ENCODE measurements around the gene SELENOW.

SELENOW gene

GRCh38 chr19:47752440-47753211 lies 25.9 kb upstream of the SELENOW start:
- H3K4me3 ChIP-seq (ENCODE audit: low read depth, low read length), result no peak overlapping the region
- TF ChIP-seq CTCF (conservative IDR thresholded peaks at IDR 0.05; ENCODE audit: low read depth, low read length), result no peak
- no peak for DNase-seq (ENCODE audit: low read depth)

GRCh38 chr19:47754206-47755064 lies 24.1 kb upstream of the SELENOW start:
- DNase-seq (ENCODE audit: low read depth), result no peak
- no peak for TF ChIP-seq CTCF (conservative IDR thresholded peaks at IDR 0.05; ENCODE audit: low read depth, low read length)
- H3K4me3 ChIP-seq (ENCODE audit: low read depth, low read length), result no peak overlapping the region

GRCh38 chr19:47755065-47755761 lies 23.3 kb upstream of the SELENOW start:
- no peak for DNase-seq (ENCODE audit: low read depth)
- no peak for TF ChIP-seq CTCF (conservative IDR thresholded peaks at IDR 0.05; ENCODE audit: low read depth, low read length)
- H3K4me3 ChIP-seq (ENCODE audit: low read depth, low read length), result no peak overlapping the region

GRCh38 chr19:47755762-47756626 lies 22.5 kb upstream of the SELENOW start:
- TF ChIP-seq CTCF (conservative IDR thresholded peaks at IDR 0.05; ENCODE audit: low read depth, low read length), result no peak
- no peak overlapping the region for H3K4me3 ChIP-seq (ENCODE audit: low read depth, low read length)
- no peak for DNase-seq (ENCODE audit: low read depth)

GRCh38 chr19:47756627-47756929 lies 21.9 kb upstream of the SELENOW start:
- H3K4me3 ChIP-seq (ENCODE audit: low read depth, low read length), result no peak overlapping the region
- no peak for TF ChIP-seq CTCF (conservative IDR thresholded peaks at IDR 0.05; ENCODE audit: low read depth, low read length)
- DNase-seq (ENCODE audit: low read depth), result no peak

GRCh38 chr19:47756953-47757608 lies 21.4 kb upstream of the SELENOW start:
- DNase-seq (ENCODE audit: low read depth), result no peak
- no peak overlapping the region for H3K4me3 ChIP-seq (ENCODE audit: low read depth, low read length)
- TF ChIP-seq CTCF (conservative IDR thresholded peaks at IDR 0.05; ENCODE audit: low read depth, low read length), result no peak

Data from choroid plexus epithelial cell (primary cell).